Right renal pelvis (tissue), 4 donors: ENCODE data around the gene HERC2. TPM values are rescaled to one million over a fixed set of nuclear protein-coding genes. Genes with fewer than 3 reads are reported as not detected.

Source experiments
- DNase-seq, 4 donors: peaks; one replicate each; pipeline ENCODE4 v3.0.0-alpha.2; 2013; ENCODE audit warnings: low read depth in 4 of 4, low spot score in 3 of 4, missing footprints in 1 of 4
- polyA plus RNA-seq, 4 donors: library from polyadenylated mRNA; unstranded; fragments of 120-200 nt; gene quantifications; one replicate each; pipeline ENCODE4 v1.2.1, GENCODE V29; 2013; ENCODE audit not compliant: insufficient read length in 4 of 4

Gene HERC2
- polyA plus RNA-seq, 4 donors = 46.4 to 54.2 (median 50.4) TPM

DNA sequence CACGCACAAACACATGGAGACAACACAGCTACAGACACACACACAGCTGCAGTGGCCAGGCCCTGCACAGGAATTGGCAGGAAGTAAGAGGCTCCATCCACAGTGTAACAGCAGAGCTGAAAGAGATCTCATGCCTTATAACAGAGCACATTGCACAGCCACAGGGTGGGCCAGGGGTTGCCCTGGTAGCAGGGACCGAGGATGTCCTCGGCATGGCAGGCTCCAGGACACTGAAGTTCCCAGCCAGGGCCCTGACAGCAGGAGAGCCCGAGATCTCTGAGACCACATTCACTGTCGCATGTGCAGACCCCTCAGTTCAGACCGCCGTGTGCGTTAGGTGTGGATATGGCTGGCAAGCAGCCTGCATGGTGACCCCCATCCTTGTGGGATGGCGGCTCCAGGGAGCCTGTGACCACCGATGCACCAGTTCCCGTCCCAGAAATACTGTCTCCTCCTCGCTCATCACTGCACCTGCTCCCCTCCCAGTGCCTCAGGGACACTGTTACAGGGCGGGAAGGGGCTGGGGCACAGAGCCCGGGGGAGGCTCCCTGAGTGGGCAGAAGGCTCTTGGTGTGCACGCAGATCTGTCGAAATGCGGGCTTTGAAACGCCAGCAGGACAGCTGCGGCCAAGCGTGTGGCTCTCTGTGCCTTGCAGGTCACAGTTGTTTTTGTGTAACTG, 221.3 kb downstream of the HERC2 start:
- DNase-seq = no peak

DNA sequence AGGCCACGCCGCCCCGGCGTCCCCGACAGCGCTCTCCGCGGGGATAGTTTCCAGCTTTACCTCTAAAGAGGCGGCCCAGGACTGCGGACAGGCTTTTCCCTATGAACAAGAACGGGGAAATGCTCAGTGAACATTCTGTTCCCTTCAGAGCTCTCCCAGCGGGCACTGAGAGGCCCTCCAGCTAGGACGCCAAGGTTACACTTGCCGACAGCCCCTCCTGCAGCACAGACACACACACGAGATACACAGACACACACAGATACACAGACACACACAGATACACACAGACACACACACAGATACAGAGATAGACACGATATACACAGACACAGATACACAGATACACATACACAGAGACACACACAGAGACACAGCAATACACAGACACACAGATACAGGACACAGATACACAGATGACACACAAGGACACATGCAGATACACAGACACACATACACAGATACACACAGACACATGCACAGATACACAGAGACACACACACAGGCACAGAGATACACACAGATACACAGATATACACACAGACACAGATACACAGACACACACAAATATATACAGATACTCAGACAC, 222.3 kb downstream of the HERC2 start:
- no peak for DNase-seq

DNA sequence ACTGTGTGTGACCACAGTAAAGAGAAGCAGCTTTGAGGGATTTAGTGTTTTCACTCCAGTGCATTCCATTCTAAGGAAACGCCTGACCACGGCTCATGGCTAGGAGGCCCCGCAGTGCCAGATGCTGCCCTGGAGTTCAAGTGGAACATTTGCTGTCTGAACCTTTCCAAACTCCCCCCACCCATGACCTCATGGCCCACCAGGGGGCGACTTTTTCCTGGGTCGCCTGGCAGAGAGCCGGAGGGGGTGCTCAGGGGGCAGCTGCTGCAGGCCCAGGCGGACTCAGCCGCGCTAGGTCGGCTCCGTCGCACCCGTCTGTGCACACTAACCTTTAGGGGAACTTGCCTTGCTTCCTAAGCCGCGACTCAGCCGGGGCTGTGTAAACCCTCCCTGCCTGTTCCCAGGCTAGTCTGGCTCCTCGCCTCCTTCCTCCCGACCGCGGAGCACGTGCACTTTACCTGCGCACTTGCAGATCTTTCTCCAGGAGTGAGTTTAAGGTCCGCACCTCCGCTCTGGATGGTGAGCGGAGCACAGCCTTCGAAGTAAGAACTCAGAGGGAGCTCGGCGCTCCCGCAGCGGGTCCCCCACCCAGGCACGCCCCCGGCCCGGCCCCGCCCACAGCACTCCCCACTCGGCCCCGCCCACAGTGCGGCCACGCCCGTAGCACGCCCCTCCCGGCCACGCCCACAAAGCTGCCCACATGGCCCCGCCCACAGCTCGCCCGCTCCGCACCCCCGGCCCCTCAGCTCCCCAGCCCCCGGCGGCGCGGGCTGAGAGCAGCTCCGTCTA, 223.0 kb downstream of the HERC2 start, which contains the start of gene OCA2:
OCA2 (minus strand) TSS at position 550 of the 789 bp plus-strand sequence. CDS start 17,441 bp downstream, outside the sequence.
- no peak for DNase-seq

DNA sequence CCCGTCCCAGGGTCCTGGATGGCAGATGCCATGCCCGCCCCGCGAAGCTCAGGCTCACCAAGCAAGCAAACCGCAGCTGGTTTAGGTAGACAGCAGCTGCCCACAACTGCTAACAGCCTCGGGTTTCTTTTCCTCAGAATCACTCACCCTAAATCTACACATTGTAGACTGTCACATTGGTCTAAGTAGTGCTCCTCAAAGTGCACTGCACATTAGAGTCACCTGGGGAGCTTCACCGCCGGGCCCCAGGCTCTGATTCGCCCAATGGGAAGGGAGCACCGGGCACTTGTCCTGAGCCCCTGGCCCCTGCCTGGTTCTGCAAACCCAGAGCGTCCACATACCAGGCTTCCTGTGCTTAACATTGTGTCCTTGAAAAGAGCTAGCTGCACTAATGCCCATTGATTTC, 223.6 kb downstream of the HERC2 start:
- DNase-seq = no peak

DNA sequence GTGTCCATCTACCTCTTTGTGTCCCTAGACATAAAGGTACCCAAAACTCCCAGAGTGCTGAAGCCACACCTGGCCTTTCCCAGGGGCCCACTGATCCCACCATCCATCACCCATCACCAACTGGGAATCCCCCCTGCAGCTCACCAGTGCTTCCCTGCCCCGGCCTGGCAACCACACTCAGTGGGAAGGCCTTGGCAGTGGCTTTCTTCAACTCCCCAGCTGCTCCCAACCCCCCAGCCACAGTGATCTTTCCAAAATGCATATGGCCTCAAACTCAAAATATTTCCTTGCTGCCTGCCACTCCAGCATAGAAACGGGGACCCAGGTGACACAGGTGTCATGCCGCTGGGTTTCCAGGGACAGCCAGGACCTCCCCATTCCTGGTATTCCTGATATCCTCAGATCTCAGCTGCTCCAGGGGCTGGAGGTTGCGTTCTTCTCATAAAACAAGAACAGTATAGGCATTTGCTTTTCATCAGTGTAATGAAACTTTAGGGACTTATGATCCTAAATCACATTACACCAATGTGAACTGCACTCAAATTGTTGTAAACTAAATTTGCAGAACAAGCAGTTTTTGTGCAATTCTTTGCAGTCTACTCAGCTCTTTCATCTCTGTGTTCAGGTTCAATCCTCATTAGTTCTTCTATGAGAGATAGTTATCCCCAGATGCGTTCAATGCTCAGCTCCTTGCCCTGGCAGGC, 224.2 kb downstream of the HERC2 start:
- no peak for DNase-seq

DNA sequence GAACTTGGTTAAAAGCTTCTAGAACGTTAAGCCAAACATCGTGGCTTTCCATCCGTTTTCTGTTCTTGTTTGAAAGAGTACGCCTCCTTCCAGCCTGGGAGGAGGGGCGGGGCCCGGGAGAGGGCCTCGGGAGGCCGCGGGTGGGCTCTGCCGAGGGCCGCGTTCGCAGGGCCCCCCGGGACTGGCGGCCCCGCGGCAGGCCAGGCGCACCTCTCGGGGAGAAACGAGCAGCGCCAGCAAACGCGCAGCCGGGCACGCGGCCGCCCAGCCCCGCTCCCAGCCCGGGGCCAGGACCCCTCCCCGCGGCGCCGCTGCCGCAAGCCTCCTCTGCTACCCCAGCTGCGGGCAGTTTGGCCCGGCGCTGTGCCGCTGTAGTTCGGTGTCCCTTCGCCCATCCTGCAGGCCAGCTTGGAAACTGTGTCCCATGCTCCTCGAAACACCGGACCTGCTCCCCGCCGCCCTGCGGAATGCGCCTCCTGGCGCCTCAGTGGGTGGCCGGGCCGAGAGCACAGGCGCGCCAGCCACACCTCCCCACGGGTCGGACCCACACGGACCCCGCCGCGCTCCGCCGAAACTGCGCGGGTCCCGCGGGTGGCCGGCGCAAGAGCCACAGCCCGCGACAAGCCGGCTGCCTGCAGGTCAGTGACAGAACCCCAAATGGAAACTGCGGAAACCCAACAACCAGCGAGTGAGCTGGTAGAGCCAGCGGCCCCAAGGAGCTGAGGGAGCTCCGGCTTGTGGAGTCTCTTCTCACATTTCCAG, 225.1 kb downstream of the HERC2 start:
- no peak for DNase-seq

DNA sequence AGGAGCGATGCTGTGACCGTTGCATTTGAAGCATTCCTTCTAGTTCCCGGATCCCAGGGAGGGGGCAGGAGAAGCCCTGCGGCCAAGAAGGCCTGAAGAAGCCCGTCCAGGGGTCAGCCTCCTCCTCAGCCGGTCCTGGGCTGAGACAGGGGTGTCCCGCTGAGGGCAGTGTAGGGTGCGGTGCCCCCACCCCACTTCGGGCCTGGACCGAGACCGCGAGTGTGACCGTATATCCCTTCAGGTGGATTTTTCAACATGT, 225.6 kb downstream of the HERC2 start:
- DNase-seq = no peak

DNA sequence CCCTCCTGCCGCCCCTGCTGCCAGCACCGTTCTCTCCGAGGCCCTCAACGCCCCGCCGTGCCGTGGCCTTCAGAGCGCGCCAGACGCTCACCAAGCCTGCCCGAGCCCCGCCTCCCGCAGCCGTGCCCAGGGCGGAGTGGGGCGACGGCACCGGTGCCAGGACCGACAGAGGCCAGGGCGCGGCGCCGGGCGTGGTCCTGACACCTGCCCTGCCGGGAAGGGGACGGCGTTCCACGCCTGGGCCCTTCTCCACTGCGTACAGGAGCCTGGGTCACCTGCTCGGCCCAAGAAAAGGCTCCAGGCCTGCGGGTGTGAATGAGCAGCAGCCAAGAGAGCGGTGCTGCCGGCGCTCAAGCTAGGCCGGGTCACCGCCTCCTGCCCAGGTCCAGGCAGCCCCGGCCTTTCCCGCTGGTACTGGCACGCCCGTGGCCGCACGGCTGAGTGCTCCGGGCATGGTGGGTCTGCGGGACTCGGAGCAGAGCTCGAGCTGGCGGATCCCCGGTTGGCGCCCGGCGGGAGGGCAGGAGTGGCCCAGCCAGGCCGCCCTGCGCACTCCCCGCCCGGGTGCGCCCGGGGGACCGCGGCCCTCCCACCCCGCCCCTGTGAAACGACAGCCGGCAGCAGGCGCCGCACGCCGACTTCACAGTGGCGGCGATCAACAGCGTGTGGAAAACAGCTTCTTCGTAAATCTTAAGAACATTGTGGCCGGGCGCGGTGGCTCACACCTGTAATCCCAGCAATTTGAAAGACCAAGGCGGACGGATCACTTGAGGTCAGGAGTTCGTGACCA, 227.1 kb downstream of the HERC2 start:
- no peak for DNase-seq

DNA sequence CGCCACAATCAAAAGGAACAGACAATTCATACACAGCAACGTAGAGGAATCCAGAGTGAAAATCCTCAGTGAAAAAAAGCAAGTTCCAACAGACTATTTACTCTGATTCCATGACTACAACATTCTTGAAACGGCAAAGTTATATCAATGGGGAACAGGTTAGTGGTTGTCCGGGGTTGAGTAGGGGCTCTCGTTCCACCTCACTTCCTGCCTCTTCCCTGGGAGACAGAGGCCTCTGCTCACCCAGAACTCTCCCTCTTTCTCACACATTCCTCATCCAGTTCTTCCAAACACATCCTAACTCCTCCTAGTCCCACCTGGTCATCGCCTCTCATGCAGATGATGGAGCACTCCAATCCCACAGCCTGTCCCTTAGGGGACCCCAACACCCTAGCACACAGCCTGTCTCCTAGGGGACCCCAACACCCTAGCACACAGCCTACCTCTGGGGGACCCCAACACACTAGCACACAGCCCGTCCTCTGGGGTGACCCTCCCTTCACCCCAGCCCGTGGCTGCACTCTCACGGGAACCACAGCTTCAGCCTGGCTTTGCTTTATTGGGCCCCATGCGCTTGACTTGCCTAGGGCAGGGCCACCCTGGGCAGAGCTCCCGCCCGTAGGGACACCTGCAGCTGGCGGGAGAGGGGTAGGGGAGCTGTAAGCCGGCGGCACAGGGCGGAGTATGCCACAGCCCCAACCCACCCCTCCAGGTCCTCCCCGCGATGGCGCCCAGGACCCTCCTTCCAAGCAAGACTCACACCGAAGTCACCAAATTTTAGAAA, 228.0 kb downstream of the HERC2 start:
- no peak for DNase-seq

DNA sequence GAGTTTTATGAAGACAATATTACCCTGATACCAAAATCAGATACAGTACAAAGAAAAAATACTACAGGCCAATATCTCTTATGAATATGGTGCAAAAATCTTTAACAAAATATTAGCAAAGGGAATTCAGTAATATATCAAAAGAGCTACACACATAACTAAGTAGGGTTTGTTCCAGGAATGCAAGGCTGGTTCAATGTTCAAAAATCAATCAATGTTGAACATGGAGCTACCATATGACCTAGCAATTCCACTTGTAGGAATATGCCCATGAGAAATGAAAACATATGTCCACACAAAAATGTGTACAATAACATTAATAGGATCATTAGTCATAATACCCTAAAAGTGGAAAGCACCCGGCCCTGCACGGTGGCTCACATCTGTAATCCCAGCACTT, 230.7 kb downstream of the HERC2 start:
- no peak for DNase-seq

DNA sequence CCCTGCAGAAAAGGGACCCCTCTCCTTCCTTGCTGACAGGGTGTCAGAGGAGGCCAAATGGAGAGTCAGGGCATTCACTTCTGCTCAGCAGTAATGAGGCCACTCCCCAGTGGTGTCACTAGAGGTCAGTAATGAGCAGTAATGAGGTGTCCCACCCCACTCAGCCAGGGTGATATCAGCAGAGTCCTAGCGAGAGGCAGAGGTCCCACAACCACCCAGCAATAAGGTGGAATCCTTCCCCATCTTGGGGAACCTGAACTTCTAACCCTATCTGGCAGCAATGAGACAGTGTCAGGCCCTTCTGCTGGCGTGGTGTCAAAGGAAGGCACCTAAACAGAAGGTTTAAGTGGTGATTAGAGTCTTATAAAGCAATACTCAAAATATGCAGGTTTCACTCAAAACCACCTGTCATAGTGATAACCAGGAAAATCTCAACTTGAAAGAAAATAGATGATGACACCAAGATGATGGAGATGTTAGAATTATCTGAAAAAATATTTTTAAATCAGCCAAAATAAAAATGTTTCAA, 235.7 kb downstream of the HERC2 start:
- no peak for DNase-seq

DNA sequence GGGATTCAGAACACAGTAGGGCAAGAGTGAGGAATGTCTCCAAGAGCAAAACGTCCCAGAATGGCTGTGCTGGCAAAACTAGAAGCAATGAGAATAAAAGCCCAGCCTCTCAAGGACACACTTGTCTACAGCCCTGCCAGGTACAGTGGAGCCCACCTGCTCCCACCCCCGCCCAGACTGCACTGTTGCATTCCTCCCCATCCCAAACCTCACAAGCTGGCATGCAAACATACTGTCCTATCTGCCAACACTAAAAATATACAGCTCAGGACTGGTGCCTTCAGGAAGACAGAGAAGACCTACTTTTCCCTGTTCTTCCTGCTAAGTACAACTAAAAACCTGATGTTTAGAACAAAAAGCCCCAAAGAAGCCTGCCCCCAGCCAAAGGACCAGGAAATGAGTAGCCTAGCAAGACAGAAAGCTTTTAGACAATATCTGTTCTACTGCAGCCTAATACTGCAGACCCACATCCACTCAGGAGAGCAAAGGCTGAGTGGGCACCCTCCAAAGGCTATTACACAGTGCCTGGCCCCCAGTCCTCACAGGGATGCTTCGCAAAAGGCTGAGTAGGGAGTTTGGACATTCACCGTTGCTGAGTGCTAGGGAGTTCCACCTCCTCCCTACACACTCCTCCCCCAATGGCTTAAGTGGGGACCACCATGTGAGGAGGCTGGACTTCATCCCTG, 236.3 kb downstream of the HERC2 start:
- DNase-seq = no peak

DNA sequence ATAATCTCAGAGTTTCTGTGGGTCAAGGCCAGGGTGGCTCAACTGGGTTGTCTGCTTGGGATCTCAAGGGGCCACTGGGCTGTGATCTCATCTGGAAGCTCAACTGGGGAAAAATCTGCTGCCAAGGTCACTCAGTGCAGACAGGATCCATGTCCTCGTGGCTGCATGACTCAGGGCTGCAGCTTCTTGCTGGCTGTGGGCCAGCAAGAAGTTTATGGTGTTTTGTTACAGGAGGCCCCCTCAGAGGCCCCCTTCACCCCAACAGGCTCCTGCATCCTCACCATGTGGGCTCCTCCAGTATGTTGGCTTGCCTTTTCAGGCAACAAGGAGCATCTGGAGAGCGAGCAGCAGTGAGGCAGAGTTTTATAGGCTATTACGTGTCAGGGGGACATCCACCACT, 237.4 kb downstream of the HERC2 start:
- DNase-seq = no peak

DNA sequence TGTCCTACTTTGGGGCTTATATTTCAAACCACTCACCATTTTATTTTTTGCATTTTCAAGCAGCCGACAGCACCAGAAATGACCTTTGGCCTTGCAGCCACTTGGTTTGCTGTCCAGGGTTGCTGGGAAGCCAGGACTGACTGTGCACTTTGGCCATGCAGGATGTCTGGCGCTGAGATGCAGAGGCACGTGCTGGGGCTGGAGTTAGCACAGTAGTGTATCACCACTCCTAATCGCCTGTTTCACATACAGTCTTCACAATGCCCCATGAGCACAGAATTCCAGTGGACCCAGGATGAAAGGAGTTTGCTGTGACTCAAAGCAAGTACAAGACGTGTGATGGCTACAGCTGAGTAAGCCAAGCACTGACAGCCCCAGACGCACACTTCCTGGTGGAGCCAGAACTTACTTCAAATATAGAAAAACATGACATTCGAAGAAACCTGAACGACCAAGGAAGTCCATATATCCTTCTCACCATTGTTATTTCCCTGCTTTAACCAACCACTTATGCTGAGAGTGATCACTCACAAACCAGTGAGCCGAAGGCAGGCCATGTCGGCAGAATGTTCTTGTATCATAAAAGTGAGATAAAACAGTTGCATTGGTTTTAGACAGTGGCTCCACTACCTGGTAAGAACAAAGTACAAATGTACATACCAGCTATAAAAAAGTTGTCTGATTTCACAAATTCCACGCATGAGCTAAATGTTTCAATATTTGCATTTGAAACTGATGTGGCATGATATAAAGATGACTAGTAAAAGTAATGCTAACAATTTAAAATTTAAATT, 238.9 kb downstream of the HERC2 start:
- no peak for DNase-seq

DNA sequence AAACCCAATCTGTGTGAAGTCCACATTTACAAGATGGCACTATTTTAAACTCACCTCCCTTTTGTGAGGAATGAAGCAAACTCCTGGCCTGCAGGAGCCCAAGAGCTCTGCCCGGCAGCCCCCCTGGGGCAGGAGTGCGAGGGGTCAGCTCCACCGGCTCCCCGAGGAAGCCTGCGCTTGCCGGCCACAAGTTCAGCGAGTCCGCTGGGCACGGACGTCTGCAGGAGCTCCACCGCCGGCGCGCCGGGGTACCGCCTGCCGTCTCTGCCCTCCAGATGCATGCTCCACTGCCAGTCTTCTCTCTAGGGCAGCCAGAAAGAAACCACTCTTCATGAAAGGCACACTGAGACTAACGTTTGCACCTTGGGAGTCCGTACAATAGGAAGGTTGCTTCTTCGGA, 240.4 kb downstream of the HERC2 start:
- DNase-seq = no peak

DNA sequence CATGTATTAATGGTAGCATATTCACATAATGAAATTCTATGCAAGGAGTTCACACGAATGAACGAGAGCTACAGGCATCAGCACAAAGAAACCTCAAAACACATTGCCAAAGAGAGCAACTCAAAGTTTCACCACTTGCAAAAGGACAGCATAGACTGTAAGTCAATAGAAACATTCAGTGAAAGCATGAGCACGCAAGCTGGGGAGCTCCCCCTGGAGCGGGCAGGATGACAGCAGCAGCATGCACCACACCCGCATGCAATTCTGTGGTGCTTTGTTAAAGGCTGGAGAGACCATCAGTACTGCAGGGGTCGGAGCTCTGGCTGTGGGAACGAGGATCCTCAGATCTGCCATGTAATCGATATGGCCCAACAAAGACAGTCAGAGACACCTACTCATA, 241.6 kb downstream of the HERC2 start:
- DNase-seq = no peak

DNA sequence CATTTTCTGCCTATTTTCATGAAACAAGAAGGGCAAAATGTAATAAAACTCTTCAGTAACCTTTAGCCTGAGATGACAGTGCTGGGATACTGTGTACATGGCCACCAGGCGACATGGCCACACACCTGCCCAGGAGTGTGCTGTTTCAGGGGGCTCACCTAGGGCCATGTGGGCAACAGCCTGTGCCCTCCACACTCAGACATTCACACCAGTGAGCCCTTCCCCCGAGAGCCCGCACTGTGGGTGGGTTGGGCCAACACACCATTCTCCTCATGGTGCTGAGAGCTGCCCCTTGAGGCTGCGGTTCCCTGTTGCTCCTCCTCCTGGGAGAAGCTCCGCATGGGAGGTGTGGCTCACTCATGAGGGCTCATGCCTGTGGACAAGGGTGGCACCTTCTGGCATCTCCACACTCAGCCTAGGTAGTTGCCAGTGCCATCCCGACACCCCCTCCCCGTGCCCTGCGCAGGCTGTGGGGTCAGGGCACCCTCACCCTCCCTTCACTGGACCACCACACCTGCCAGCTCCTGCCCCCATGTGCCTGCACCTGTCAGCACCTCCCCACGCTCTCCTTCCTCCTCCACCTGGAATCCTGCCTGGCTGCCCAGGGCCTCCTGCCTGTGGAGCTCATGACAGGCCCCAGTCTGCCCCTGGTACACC, 242.5 kb downstream of the HERC2 start:
- DNase-seq = no peak
